ENCODE measurements around the gene CTIF.

- no peak for TF ChIP-seq CTCF (IDR thresholded peaks at IDR 0.05)
- no peak for TF ChIP-seq POLR2AphosphoS5 (IDR thresholded peaks at IDR 0.05; ENCODE audit: low read depth, low read length)
- no peak for TF ChIP-seq RXRA (IDR thresholded peaks at IDR 0.05; ENCODE audit: borderline replicate concordance, low read depth)
- TF ChIP-seq RFX5 (IDR thresholded peaks at IDR 0.05; ENCODE audit: low read length), result no peak
- TF ChIP-seq ZBTB33 (IDR thresholded peaks at IDR 0.05; ENCODE audit: borderline replicate concordance, low read depth), result no peak
- TF ChIP-seq MXI1 (IDR thresholded peaks at IDR 0.05; ENCODE audit: low read depth, low read length), result no peak
- TF ChIP-seq CHD2 (IDR thresholded peaks at IDR 0.05; ENCODE audit: low read length, partially characterized antibody), result no peak
- TF ChIP-seq REST (IDR thresholded peaks at IDR 0.05; ENCODE audit: low read depth, low read length), result no peak
- no peak for TF ChIP-seq EZH2phosphoT487 (IDR thresholded peaks at IDR 0.05; ENCODE audit: borderline replicate concordance, low read depth)
- TF ChIP-seq NRF1 (IDR thresholded peaks at IDR 0.05; ENCODE audit: low read depth, low read length), result no peak
- no peak for TF ChIP-seq IRF3 (IDR thresholded peaks at IDR 0.05; ENCODE audit: low read depth, low read length)
Observed at GRCh38 chr18:48840491-48840877, 301.7 kb downstream of the CTIF start.

Data from SK-N-SH (cell line).